Activated T-cell treated with anti-CD3 and anti-CD28 coated beads, Interleukin-2, amount 50 U/mL, for 72 hours (primary cell): ENCODE measurements around the gene DNAJC1. TPM values are rescaled to one million over a fixed set of nuclear protein-coding genes. Genes with fewer than 3 reads are reported as not detected.
"Not testable (repeated sequence)": the region's sequence is repeated elsewhere in the genome, so short reads cannot be mapped to it uniquely, and the experiment has no call there.

Source experiments
- ATAC-seq, 2 donors: fragments of 150-1000 bp; cut with Tn5 transposase; replicated peaks in 1 of 2; 2 replicates each; pipeline ENCODE4 v1.10.0; 2021; ENCODE audit warnings: moderate library complexity in 2 of 2, mild to moderate bottlenecking in 1 of 2
- DNase-seq, 2 donors: peaks; one replicate each; pipeline ENCODE4 v3.0.0; 2021 to 2022; ENCODE audit warnings: mixed read lengths in 1 of 2
- H3K27ac Mint-ChIP-seq: one replicate; pipeline ENCODE4 v1.8.0; 2022; ENCODE audit warnings: mild to moderate bottlenecking, moderate library complexity, mixed read lengths
- H3K27me3 Mint-ChIP-seq: one replicate; pipeline ENCODE4 v1.8.0; 2022; ENCODE audit warnings: low read depth, mixed read lengths
- H3K36me3 Mint-ChIP-seq, 2 donors: one replicate each; pipeline ENCODE4 v1.8.0; 2022; ENCODE audit warnings: mixed read lengths in 2 of 2, mild to moderate bottlenecking in 1 of 2; ENCODE audit not compliant: insufficient read depth in 2 of 2
- H3K4me1 Mint-ChIP-seq: one replicate; pipeline ENCODE4 v1.8.0; 2022; ENCODE audit warnings: low read depth, mixed read lengths
- H3K4me3 Mint-ChIP-seq, 2 donors: one replicate each; pipeline ENCODE4 v1.8.0; 2022; ENCODE audit warnings: mild to moderate bottlenecking in 2 of 2, mixed read lengths in 2 of 2, moderate library complexity in 2 of 2
- H3K9me3 Mint-ChIP-seq, 2 donors: one replicate each; pipeline ENCODE4 v1.8.0; 2022; ENCODE audit warnings: mixed read lengths in 2 of 2
- total RNA-seq, 2 donors: library from RNA; stranded (reverse); gene quantifications; one replicate each; pipeline ENCODE4 v1.2.3, GENCODE V29; 2022

DNAJC1 gene
- total RNA-seq, 2 donors from 2014 or later = 40.6 to 42.4 TPM

DNA sequence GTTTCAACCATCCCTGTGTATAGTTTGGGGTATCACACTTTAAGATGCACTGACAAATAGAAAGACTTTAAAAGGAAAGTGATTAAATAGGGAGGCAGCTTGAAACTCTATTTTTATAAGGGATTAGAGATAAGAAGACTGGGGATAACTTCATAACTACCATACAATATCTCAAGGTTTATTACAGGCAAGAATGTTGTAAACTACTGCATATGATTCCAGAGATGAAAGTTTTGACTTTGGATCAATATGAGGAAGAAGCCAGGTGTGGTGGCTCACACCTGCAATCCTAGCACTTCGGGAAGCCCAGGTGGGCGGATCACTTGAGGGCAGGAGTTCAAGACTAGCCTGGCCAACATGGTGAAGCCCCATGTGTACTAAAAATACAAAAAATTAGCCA is 96.1 kb downstream of the DNAJC1 start:
- H3K36me3 Mint-ChIP-seq = peaks cover 0 to 11% of the 10 kb centered on the region in 2 donors
- H3K4me1 Mint-ChIP-seq = peaks cover 4% of the 10 kb centered on the region
- no peak overlapping the region for H3K27ac Mint-ChIP-seq
- H3K27me3 Mint-ChIP-seq = no peaks in the 10 kb centered on the region
- H3K4me3 Mint-ChIP-seq = no peak overlapping the region
- no peak for DNase-seq
- no peaks in the 10 kb centered on the region for H3K9me3 Mint-ChIP-seq
- ATAC-seq = no peak

DNA sequence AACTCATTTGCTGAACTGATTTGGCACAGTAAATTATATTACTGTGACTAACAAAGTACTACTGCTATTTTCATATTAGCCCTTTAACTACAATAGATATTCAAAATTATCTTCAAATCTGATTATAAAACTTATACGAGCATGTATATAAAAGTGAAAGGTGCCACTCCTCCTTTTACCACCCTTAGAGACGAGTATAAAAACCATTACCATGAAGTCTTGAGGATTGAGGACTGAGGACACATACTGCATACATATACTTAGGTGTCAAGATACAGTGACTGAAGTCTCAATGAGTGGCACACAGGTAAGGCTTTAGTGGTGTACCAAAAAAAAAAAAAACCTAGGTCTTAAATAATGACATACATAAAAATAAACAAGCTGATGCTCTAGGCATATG is 98.6 kb downstream of the DNAJC1 start:
- ATAC-seq (no peak), DNase-seq (no peak)
- Mint-ChIP-seq H3K27me3 (no peaks in the 10 kb centered on the region), H3K27ac (no peak overlapping the region), H3K9me3 (no peaks in the 10 kb centered on the region), H3K4me3 (no peak overlapping the region), H3K36me3 (peaks cover 0 to 8% of the 10 kb centered on the region in 2 donors), H3K4me1 (no peaks in the 10 kb centered on the region)

DNA sequence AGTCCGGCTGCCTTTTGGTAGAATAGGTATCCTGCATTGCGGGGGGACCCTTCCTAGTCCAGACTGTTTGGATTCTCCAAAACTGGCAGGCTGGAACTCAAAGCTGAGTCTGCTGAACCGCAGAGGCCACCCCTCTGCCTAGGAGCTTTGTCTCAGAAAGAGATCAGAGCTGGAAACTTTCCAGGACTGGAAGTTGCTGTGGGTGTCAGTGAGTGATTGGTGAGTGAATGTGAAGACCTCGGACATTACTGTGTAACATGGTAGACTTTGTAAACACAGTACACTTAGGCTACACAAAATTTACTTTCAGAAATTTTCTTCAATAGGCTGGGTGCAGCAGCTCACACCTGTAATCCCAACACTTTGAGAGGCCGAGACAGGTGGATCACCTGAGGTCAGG is 103.8 kb downstream of the DNAJC1 start:
- Mint-ChIP-seq H3K9me3 (peaks cover 0 to 1% of the 10 kb centered on the region in 2 donors), H3K36me3 (peaks cover 2 to 5% of the 10 kb centered on the region in 2 donors), H3K27ac (no peak overlapping the region), H3K27me3 (no peaks in the 10 kb centered on the region), H3K4me3 (no peak overlapping the region), H3K4me1 (no peaks in the 10 kb centered on the region)
- no peak for ATAC-seq
- DNase-seq = no peak

DNA sequence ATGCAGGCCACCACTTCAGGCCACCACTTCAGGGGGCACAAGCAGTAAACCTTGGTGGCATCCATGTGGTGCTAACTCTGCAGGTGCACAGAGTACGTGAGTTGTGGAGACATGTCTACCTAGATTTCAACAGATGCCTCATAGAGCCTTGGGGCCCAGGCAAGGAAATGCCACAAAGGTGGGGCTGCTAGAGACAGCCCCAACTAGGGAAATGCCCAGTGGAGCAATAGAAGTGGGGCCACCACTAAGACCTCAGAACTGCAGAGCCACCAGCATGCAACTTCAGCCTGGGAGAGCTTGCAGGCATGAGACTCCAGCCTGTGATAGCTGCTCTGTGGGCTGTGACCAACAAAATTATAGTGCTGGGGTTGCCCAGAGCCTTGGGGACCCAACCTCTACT is 107.6 kb downstream of the DNAJC1 start:
- peaks cover 13 to 14% of the 10 kb centered on the region in 2 donors for H3K36me3 Mint-ChIP-seq
- DNase-seq = no peak
- H3K9me3 Mint-ChIP-seq = peaks cover 6 to 13% of the 10 kb centered on the region in 2 donors
- no peak for ATAC-seq
- H3K27ac Mint-ChIP-seq = no peak overlapping the region
- no peaks in the 10 kb centered on the region for H3K27me3 Mint-ChIP-seq
- peaks cover 9% of the 10 kb centered on the region for H3K4me1 Mint-ChIP-seq
- no peak overlapping the region for H3K4me3 Mint-ChIP-seq

DNA sequence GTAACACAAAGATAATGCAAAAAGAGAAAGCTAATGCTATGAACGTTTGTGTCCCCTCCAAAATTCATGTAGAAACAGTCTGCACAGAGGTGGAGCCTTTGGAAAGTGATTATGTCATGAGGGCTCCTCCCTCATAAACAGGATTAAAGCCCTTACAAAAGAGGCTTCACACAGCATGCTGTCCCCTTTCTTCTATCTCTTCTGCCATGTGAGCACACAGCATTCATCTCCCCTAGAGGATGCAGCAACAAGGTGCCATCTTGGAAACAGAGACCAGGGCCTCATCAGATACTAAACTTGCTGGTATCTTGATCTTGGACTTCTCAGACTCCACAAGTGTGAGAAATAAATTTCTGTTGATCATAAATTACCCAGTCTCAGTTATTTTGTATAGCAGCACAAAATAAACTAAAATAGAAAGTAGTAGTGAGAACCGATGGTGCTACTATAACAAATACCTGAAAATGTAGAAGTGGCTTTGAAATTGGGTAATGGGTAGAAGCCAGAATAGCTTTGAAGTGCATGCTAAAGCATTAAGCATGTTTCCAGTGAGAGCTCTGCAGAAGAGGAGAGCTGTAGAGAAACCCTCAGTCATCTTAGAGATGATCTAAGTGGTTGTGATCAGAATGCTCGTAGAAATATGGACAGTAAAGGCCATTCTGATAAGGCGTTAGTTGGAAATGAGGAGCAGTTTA is 108.7 kb downstream of the DNAJC1 start:
- peaks cover 6 to 13% of the 10 kb centered on the region in 2 donors for H3K9me3 Mint-ChIP-seq
- H3K27ac Mint-ChIP-seq = no peak overlapping the region
- H3K27me3 Mint-ChIP-seq = no peaks in the 10 kb centered on the region
- H3K4me1 Mint-ChIP-seq = peaks cover 10% of the 10 kb centered on the region
- DNase-seq (no peak), ATAC-seq (no peak)
- H3K4me3 Mint-ChIP-seq = no peak overlapping the region
- peaks cover 13 to 14% of the 10 kb centered on the region in 2 donors for H3K36me3 Mint-ChIP-seq

DNA sequence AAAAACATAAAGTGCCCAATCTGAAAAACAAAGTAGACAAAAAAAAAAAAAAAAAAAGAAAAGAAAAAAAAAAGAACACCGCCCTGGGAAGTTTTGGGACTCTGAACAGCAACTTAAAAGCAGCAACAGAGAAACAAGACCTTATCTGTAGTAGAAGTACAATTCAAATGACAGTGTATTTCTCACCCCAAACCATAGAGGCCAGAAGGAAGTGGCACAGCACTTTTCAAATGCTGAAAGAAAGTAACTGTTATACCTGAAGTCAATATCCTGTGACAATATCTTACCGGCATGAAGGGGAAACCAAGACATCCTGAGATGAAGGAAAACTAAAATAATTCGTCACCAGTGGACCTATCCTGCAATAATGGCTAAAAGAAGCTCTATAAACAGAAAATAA is 112.1 kb downstream of the DNAJC1 start:
- Mint-ChIP-seq H3K4me3 (no peak overlapping the region), H3K4me1 (peaks cover 21% of the 10 kb centered on the region), H3K27ac (no peak overlapping the region), H3K27me3 (no peaks in the 10 kb centered on the region), H3K36me3 (peaks cover 15 to 17% of the 10 kb centered on the region in 2 donors), H3K9me3 (peaks cover 6 to 13% of the 10 kb centered on the region in 2 donors)
- DNase-seq = no peak
- no peak for ATAC-seq

DNA sequence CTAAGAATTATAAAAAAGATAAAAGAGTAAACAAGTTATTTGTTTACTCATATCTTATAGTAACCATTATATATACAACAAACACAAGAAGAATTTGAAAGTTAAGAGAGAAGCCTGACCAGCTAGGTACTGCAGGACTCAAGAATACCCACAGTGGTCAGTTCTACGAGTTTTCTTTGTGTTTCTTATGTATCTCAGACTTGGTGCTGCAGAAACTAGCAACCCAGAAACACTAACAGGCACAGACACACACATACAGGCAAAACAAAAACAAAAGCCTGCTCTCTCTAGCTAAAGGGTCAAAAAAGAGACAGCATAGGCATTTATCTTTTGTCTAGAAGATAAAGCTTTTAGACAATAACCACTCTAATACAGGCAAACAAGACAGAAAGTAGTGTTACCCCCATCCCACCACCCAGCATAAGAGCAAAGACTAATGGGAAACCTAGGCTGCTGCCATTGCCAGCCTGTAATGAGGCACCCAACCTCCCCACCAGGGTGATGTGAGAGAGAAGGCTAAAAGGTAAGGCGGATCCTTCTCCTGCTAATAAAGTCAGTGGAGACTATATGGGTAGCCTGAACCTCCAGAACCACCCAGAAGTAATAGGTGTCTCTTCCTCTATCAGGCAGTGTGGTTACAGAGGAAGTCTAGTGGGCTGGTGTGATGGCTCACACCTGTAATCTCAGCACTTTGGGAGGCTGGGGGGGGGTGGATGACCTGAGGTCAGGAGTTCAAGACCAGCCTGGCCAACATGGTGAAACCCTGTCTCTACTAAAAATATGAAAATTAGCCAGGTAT is 113.9 kb downstream of the DNAJC1 start:
- no peak overlapping the region for H3K4me3 Mint-ChIP-seq
- no peak for ATAC-seq
- no peak for DNase-seq
- peaks cover 21% of the 10 kb centered on the region for H3K4me1 Mint-ChIP-seq
- peaks cover 22 to 25% of the 10 kb centered on the region in 2 donors for H3K36me3 Mint-ChIP-seq
- H3K27ac Mint-ChIP-seq = no peak overlapping the region
- no peaks in the 10 kb centered on the region for H3K27me3 Mint-ChIP-seq
- peaks cover 12 to 20% of the 10 kb centered on the region in 2 donors for H3K9me3 Mint-ChIP-seq

DNA sequence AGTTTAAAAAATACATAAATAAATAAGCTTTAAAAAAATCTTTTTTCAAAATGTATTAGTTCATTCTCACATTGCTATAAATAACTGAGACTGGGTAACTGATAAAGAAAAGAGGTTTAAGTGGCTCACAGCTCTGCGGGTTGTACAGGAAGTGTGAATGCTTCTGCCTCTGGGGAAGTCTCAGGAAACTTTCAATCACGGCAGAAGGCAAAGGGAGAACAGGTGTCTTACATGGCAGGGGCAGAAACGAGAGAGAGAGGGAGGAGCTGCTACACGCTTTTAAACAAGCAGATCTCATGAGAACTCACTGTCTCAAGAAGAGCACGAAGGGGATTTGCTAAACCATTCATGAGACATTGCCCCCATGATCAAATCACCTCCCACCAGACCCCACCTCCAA is 114.6 kb downstream of the DNAJC1 start:
- Mint-ChIP-seq H3K9me3 (peaks cover 12 to 17% of the 10 kb centered on the region in 2 donors), H3K27ac (no peak overlapping the region), H3K4me1 (peaks cover 21% of the 10 kb centered on the region), H3K27me3 (no peaks in the 10 kb centered on the region), H3K36me3 (peaks cover 18 to 22% of the 10 kb centered on the region in 2 donors), H3K4me3 (peak overlapping the region in 1 of 2 donors; percentile 9)
- ATAC-seq (no peak), DNase-seq (peak in 1 of 2 donors; percentile 2)

DNA sequence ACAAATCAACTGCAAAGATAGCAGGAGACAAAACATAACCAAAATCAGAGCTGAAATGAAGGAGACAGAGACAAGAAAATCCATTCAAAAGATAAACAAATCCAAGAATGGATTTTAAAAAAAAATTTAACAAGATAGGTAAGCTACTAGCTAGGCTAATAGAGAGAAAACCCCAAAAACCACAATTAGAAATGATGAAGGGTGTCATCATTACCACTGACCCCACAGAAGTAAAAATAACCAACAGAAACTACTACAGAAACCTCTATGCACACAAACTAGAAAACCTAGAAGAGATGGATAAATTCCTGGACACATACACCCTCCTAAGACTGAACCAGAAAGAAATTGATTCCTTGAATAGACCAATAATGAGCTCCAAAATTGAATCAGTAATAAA is 117.6 kb downstream of the DNAJC1 start:
- H3K27ac Mint-ChIP-seq = no peak overlapping the region
- H3K36me3 Mint-ChIP-seq = peaks cover 16 to 20% of the 10 kb centered on the region in 2 donors
- peaks cover 12% of the 10 kb centered on the region for H3K4me1 Mint-ChIP-seq
- DNase-seq = no peak
- ATAC-seq = no peak
- peaks cover 6 to 9% of the 10 kb centered on the region in 2 donors for H3K9me3 Mint-ChIP-seq
- no peak overlapping the region for H3K4me3 Mint-ChIP-seq
- H3K27me3 Mint-ChIP-seq = no peaks in the 10 kb centered on the region

DNA sequence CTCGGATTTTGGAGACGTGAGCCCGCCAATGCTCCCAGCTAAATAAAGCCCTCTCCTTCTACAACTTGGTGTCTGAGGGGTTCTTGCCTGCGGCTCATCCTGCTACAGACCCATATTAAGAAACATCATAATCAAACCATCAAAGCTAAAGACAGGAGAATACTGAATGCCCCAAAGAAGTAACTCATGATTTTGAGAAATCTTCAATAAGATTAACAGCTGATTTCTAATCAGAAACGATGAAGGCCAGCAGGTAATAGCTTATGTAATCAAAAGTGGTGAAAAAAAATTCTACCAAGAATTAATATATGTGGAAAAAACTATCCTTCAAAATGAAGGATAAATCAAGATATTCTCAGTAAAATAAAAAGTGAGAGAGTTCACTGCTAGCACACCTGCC is 130.3 kb downstream of the DNAJC1 start:
- no peak overlapping the region for H3K4me3 Mint-ChIP-seq
- peaks cover 13 to 16% of the 10 kb centered on the region in 2 donors for H3K36me3 Mint-ChIP-seq
- H3K27ac Mint-ChIP-seq = no peak overlapping the region

DNA sequence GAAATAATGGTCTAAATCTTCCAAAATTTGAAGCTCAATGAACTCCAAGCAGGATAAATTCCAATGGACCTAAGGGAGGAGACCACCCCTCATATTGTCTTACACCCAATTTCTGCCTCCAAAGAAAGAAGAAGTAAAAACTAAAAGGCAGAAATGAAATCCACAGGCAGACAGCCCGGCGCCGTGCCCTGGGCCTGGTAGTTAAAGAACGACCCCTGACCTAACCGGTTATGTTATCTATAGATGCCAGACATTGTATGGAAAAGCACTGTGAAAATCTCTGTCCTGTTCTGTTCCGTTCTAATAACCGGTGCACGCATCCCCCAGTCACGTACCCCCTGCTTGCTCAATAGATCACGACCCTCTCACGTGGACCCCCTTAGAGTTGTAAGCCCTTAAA is 130.8 kb downstream of the DNAJC1 start:
- Mint-ChIP-seq H3K36me3 (peaks cover 13 to 16% of the 10 kb centered on the region in 2 donors), H3K9me3 (peaks cover 8 to 13% of the 10 kb centered on the region in 2 donors)
- ATAC-seq, H3K4me1 Mint-ChIP-seq, H3K27ac Mint-ChIP-seq, H3K27me3 Mint-ChIP-seq, H3K4me3 Mint-ChIP-seq, DNase-seq: not testable (repeated sequence)

More for the DNA sequence above, 130.3 kb downstream of the DNAJC1 start:
- peaks cover 8 to 13% of the 10 kb centered on the region in 2 donors for H3K9me3 Mint-ChIP-seq
- H3K27me3 Mint-ChIP-seq = no peaks in the 10 kb centered on the region
- no peak for DNase-seq
- no peak for ATAC-seq
- H3K4me1 Mint-ChIP-seq = no peaks in the 10 kb centered on the region

DNA sequence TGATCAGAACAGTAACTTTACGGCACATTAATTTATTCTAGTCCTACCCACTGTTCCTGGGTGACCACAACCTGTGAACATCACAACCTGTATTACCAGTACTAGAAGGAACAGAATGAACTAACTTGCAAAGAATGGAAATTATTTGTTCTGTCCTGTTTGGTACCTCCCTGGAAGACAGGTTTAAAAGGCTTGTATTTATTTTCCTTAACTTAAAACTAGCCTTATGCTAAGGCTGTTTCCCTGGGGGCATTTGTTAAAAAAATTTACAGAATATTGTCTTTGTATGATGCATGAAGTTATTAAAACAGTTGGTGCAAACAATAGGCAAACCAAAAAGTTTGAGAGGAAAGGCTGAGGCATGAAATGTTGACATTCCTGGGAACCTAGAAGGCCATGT is 132.7 kb downstream of the DNAJC1 start:
- Mint-ChIP-seq H3K27ac (peak overlapping the region; percentile 33), H3K4me1 (no peaks in the 10 kb centered on the region), H3K27me3 (no peaks in the 10 kb centered on the region), H3K36me3 (peaks cover 11 to 18% of the 10 kb centered on the region in 2 donors), H3K4me3 (no peak overlapping the region), H3K9me3 (peaks cover 8 to 13% of the 10 kb centered on the region in 2 donors)
- ATAC-seq (no peak), DNase-seq (no peak)

DNA sequence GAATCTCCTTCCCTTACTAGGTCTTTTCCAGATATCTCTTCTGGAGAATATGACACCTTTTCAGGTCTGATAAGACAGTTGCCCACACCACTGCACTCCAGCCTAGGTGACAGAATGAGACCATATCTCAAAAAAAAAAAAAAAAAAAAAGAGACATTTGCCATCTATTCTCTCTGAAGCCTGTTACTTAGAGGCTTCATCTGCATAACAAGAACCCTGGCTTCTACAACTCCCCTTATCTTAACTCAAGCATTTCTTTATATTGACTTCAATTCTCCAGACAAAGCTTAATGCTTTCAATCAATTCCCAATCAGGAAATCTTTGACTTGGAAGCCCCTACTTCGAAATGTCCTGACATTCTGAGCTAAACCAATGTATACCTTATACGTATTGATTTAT is 134.4 kb downstream of the DNAJC1 start:
- not testable (repeated sequence) for H3K27ac Mint-ChIP-seq, H3K9me3 Mint-ChIP-seq, DNase-seq, H3K4me1 Mint-ChIP-seq, ATAC-seq, H3K4me3 Mint-ChIP-seq, H3K27me3 Mint-ChIP-seq
- H3K36me3 Mint-ChIP-seq = peaks cover 8 to 14% of the 10 kb centered on the region in 2 donors
